ENCODE data around the gene TPRA1. TPM values are rescaled to one million over a fixed set of nuclear protein-coding genes. Genes with fewer than 3 reads are reported as not detected.

Gene TPRA1
- total and polyA plus RNA-seq, 9 of the 15 experiments (the other 6 are each of a cell fraction or from before 2014, with no cell fraction given) = 0.66 to 21.5 (median 11.1) TPM

- DNase-seq (ENCODE audit: extremely low read depth in 1 of 4, low spot score in 3 of 4) (no peak), ATAC-seq (no peak), FAIRE-seq (no peak)
- intact Hi-C loops (cut with micrococcal nuclease) = no loop called here
- CTCF ChIA-PET (ENCODE audit: low intra/inter-chr PET ratio) = no interaction called here
- BruUV-seq (replicated peaks) = no TSS peak
- in situ Hi-C loops (cut with MboI) = no loop called here
- Histone ChIP-seq H3K4me2 (ENCODE audit: insufficient read depth, low read length) (no peak overlapping the region), H3K27me3 (ENCODE audit: control insufficient read depth in 2 of 2, insufficient read depth in 2 of 2, low read length in 2 of 2) (no peaks in the 10 kb centered on the region), H3K79me2 (ENCODE audit: control insufficient read depth, insufficient read depth, low read length) (no peaks in the 10 kb centered on the region; the same call in 1 of the 3 replicates), H4K20me1 (replicated peaks; ENCODE audit: control insufficient read depth, insufficient read depth, low read length) (no peaks in the 10 kb centered on the region; the same call in none of the 2 replicates), H2AFZ (ENCODE audit: low read depth, low read length) (no peak overlapping the region), H3K9me1 (ENCODE audit: control insufficient read depth, insufficient read depth, low read length) (no peaks in the 10 kb centered on the region), H3K9ac (ENCODE audit: insufficient read depth in 1 of 2, low read depth in 2 of 2, low read length in 2 of 2) (no peak overlapping the region), H3K4me1 (replicated peaks in 1 of 2; ENCODE audit: control insufficient read depth in 2 of 2, insufficient read depth in 2 of 2, low read length in 2 of 2) (no peaks in the 10 kb centered on the region), H3K27ac (ENCODE audit: extremely low read depth, low read depth, low read length) (no peak overlapping the region), H3K9me3 (replicated peaks; ENCODE audit: control insufficient read depth, insufficient read depth, low read depth, low read length) (no peaks in the 10 kb centered on the region), H3K4me3 (no peak overlapping the region), H3K36me3 (ENCODE audit: control insufficient read depth, insufficient read depth, low read length) (peaks cover 94% of the 10 kb centered on the region; the same call in 2 of the 3 replicates)
- 100% methylated on average over 3 of the region's 4 CpGs for WGBS (ENCODE audit: insufficient coverage, low coverage, missing lambda C conversion rate)
- TF ChIP-seq RBM39 (optimal IDR thresholded peaks at IDR 0.05; ENCODE audit: low read depth, low read length) = no peak
- TF ChIP-seq SUPT5H (IDR thresholded peaks at IDR 0.05) = no peak
- no peak for TF ChIP-seq TAF9B (IDR thresholded peaks at IDR 0.05; ENCODE audit: partially characterized antibody)
- no peak for TF ChIP-seq GATAD2A (IDR thresholded peaks at IDR 0.05)
- no peak for TF ChIP-seq FOSL1 (tag; conservative IDR thresholded peaks at IDR 0.05)
- TF ChIP-seq ZNF224 (CRISPR knock-in tag; IDR thresholded peaks at IDR 0.05) = no peak
- no peak for TF ChIP-seq RNF2 (IDR thresholded peaks at IDR 0.05)
- TF ChIP-seq ZFP36 (IDR thresholded peaks at IDR 0.05; ENCODE audit: low read depth, low read length, partially characterized antibody) = no peak
- no peak for TF ChIP-seq SMAD4 (CRISPR knock-in tag; conservative IDR thresholded peaks at IDR 0.05)
- no peak for TF ChIP-seq SOX6 (IDR thresholded peaks at IDR 0.05)
- no peak for TF ChIP-seq MAX (CRISPR knock-in tag; IDR thresholded peaks at IDR 0.05)
- no peak for TF ChIP-seq CCNT2 (IDR thresholded peaks at IDR 0.05; ENCODE audit: borderline replicate concordance, extremely low read depth, insufficient read length, low read depth, low read length)
- TF ChIP-seq THRAP3 (IDR thresholded peaks at IDR 0.05; ENCODE audit: borderline replicate concordance) = no peak
- TF ChIP-seq CBFA2T2 (conservative IDR thresholded peaks at IDR 0.05) = no peak
- TF ChIP-seq SMARCC2 (IDR thresholded peaks at IDR 0.05; ENCODE audit: low read depth) = no peak
- no peak for TF ChIP-seq NFXL1 (CRISPR knock-in tag; IDR thresholded peaks at IDR 0.05)
- TF ChIP-seq CUX1 (CRISPR knock-in tag; IDR thresholded peaks at IDR 0.05) = no peak
- TF ChIP-seq PTTG1 (tag; IDR thresholded peaks at IDR 0.05; ENCODE audit: low read depth) = no peak
- TF ChIP-seq NR2C2 (CRISPR knock-in tag; IDR thresholded peaks at IDR 0.05) = no peak
- no peak for TF ChIP-seq NR2C2 (tag; IDR thresholded peaks at IDR 0.05)
- POLR2A ChIA-PET = interaction anchor here (0.5 kb wide), 1 partner anchor 1017 kb away, joined by 3 read pairs; no protein-coding TSS in a partner anchor
These were observed 24.5 kb upstream of the TPRA1 start for GRCh38 chr3:127614928-127615589.
